Common myeloid progenitor, CD34-positive (primary cell): ENCODE data around the gene TTC27.
A peak's percentile ranks its signal among the peaks of the same experiment; 100 is the strongest.

ENCODE experiments used
- CTCF ChIA-PET: fragments of 350-600 bp; sonication (Branson Sonifier 250); formaldehyde crosslinking; loops from one replicate; lab custom pipeline; 2021; ENCODE audit warnings: antibody characterized with exemption; lab: Charles Lee
- POLR2A ChIA-PET: fragments of 350-600 bp; sonication (Branson Sonifier 250); formaldehyde crosslinking; loops from one replicate; lab custom pipeline; 2021; ENCODE audit warnings: antibody characterized with exemption; lab: Charles Lee
- DNase-seq, 3 donors: peaks; one replicate each; pipeline versions ENCODE4 v3.0.0 to v3.0.0-alpha.2; 2013
- H3K27ac ChIP-seq, 2 experiments: 1 replicate in 1 of 2; 2 replicates in 1 of 2; pipeline ENCODE4 v1.7.0; 2013; ENCODE audit warnings: inconsistent platforms in 2 of 2, low read length in 2 of 2, mild to moderate bottlenecking in 2 of 2, low read depth in 1 of 2, moderate library complexity in 1 of 2; ENCODE audit not compliant: severe bottlenecking in 2 of 2, insufficient read depth in 1 of 2, poor library complexity in 1 of 2
- H3K27me3 ChIP-seq, 5 experiments: replicated peaks in 2 of 5; 1 replicate in 3 of 5; 2 replicates in 2 of 5; pipeline versions ENCODE4 v1.6.1 to v1.7.0; 2013; ENCODE audit warnings: low read length in 4 of 5, mild to moderate bottlenecking in 2 of 5, moderate library complexity in 2 of 5, inconsistent platforms in 1 of 5; ENCODE audit not compliant: insufficient read depth in 5 of 5, control insufficient read depth in 4 of 5
- H3K36me3 ChIP-seq, 4 experiments: 1 replicate in 2 of 4; 2 replicates in 2 of 4; pipeline versions ENCODE4 v1.6.1 to v1.7.0; 2013; ENCODE audit warnings: low read length in 3 of 4, control low read depth in 1 of 4, mild to moderate bottlenecking in 1 of 4; ENCODE audit not compliant: control insufficient read depth in 4 of 4, insufficient read depth in 4 of 4
- H3K4me1 ChIP-seq, 4 experiments: 1 replicate in 3 of 4; 2 replicates in 1 of 4; pipeline versions ENCODE4 v1.6.1 to v1.7.1; 2013; ENCODE audit warnings: low read length in 3 of 4, mild to moderate bottlenecking in 3 of 4, control low read depth in 1 of 4, inconsistent platforms in 1 of 4, moderate library complexity in 1 of 4; ENCODE audit not compliant: control insufficient read depth in 4 of 4, insufficient read depth in 4 of 4; ENCODE audit errors: control extremely low read depth in 1 of 4
- H3K4me3 ChIP-seq, 7 experiments: 1 replicate in 4 of 7; 2 replicates in 3 of 7; pipeline versions ENCODE4 v1.5.1 to v1.7.0; 2013; ENCODE audit warnings: mild to moderate bottlenecking in 7 of 7, low read length in 6 of 7, moderate library complexity in 6 of 7, inconsistent platforms in 2 of 7, low read depth in 2 of 7, control low read depth in 1 of 7; ENCODE audit not compliant: insufficient read depth in 4 of 7, control insufficient read depth in 1 of 7; ENCODE audit errors: extremely low read depth in 1 of 7
- H3K9me3 ChIP-seq, 5 experiments: 1 replicate in 4 of 5; 2 replicates in 1 of 5; pipeline versions ENCODE4 v1.6.1 to v1.7.1; 2013; ENCODE audit warnings: low read length in 4 of 5, mild to moderate bottlenecking in 2 of 5, inconsistent platforms in 1 of 5, low read depth in 1 of 5, moderate library complexity in 1 of 5; ENCODE audit not compliant: control insufficient read depth in 4 of 5, insufficient read depth in 2 of 5; ENCODE audit errors: control extremely low read depth in 1 of 5
- WGBS: methylation state at CpG from one replicate; pipeline ENCODE4 v1.1.5; 2013; ENCODE audit not compliant: insufficient coverage; 5-methylcytosine and 5-hydroxymethylcytosine counted together

TTC27 gene

DNA sequence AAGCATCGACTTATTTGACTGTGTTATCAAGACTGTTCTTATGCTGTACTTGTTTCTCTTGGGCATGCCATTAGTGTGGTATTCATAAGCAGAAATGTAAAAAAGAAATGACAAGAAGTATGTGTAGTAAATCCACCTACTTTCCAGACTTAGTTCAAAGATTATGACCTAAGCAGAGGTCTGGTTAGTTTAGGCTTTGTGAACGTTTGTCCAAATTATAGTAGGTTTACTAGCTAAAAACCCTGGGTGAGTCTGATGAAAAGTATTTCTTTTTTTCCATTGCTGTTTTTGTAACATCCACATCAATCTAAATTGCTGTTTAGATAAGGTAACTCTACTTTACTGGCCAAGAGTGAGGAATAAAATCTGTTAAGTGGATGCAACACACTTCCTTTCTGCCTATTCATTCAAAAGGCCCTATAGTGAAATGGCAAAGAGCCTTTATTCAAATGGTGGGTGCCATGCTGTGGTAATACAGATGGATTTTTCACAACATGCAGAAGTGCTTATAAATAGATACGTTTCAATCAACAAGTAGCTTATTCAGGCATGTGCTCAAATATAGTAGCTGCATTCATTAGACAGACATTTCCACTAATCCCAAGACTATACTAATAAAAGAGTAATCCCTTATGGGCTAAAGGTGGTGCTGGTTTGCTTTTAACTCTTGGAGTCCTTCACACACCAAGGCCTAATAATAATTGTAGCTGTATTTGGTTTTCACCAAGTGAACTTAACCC, 196.4 kb downstream of the TTC27 start:
- Histone ChIP-seq H3K4me1 (no peaks in the 10 kb centered on the region), H3K9me3 (peaks cover 0 to 3% (median 0%) of the 10 kb centered on the region in 5 experiments), H3K4me3 (no peak overlapping the region), H3K27ac (no peak overlapping the region), H3K27me3 (no peaks in the 10 kb centered on the region), H3K36me3 (peaks cover 0 to 9% (median 3%) of the 10 kb centered on the region in 4 experiments)
- ChIA-PET CTCF (interaction anchor here (0.9 kb wide), 2 partner anchors 206 to 335 kb away, joined by 3 read pairs; no protein-coding TSS in a partner anchor), POLR2A (no interaction called here)
- DNase-seq, result no peak
- WGBS, result 100% methylated on average over 1 of the region's 3 CpGs

DNA sequence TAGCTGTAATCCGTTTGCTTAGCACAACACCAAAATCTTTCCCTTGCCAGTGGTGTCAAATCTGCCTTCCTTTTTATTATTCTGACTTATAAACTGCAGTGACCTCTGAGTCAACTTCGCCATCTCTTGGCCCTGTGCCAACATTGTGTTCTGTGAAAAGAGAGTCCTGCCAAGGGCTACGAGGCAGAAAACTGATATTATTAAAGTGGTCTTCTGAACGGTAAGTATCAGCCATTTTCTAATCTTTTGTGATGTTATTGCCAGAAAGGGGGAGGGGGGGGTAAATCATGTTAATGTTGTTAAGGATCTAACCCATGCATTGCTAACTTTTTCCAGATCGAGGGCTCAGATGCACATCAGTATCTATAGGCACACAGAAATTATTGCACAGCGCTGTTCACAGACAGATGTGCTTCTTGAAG, 197.5 kb downstream of the TTC27 start:
- H3K27me3 ChIP-seq, result no peaks in the 10 kb centered on the region
- H3K4me3 ChIP-seq, result no peak overlapping the region
- no peak overlapping the region for H3K27ac ChIP-seq
- ChIA-PET CTCF (interaction anchor here (0.9 kb wide), 1 partner anchor 205 kb away, joined by 3 read pairs; no protein-coding TSS in a partner anchor), POLR2A (no interaction called here)
- peak in 2 of 3 donors; percentile 39 to 42 for DNase-seq
- H3K4me1 ChIP-seq, result no peaks in the 10 kb centered on the region
- WGBS, result 81% methylated on average over 6 of the region's 6 CpGs
- peaks cover 0 to 6% (median 0%) of the 10 kb centered on the region in 5 experiments for H3K9me3 ChIP-seq
- peaks cover 0 to 2% (median 0%) of the 10 kb centered on the region in 4 experiments for H3K36me3 ChIP-seq

DNA sequence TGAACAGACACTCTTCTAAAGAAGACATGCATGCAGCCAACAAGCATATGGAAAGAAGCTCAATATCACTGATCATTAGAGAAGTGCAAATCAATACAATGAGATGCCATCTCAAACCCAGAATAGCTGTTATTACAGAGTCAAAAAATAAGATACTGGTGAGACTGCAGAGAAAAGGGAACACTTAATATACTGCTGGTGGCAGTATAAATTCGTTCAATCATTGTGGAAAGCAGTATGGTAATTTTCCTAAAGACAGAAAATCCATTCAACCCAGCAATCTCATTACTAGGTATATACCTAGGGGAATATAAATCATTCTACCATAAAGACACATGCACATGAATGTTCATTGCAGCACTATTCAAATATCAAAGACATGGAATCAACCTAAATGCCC, 202.3 kb downstream of the TTC27 start:
- no peak for DNase-seq
- ChIA-PET CTCF (no interaction called here), POLR2A (no interaction called here)
- WGBS, result no CpG with 5 or more reads among the region's 1 CpG
- no peak overlapping the region for H3K4me3 ChIP-seq
- H3K9me3 ChIP-seq, result peaks cover 0 to 6% (median 0%) of the 10 kb centered on the region in 5 experiments
- no peaks in the 10 kb centered on the region for H3K36me3 ChIP-seq
- no peaks in the 10 kb centered on the region for H3K4me1 ChIP-seq
- H3K27ac ChIP-seq, result no peak overlapping the region
- no peaks in the 10 kb centered on the region for H3K27me3 ChIP-seq

DNA sequence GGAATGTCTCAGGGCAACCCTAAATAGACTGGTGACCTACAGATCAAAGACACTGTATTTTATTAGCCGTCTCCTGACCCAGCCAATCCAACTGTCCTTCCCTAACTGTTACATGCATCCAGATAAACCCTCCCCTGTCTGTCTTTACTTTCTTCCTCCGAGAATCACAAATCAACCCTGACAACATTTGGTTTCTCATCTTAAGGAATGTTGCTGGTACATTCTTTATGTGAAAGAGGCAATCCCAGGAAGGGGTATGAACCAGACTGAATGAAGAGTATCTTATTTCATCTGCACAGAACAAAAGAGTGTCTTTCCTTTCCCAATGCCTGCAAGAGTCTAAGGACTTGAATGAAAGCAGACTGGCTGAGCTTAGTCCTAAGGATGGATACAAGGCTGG, 205.0 kb downstream of the TTC27 start:
- peaks cover 0 to 6% (median 0%) of the 10 kb centered on the region in 5 experiments for H3K9me3 ChIP-seq
- H3K4me3 ChIP-seq, result no peak overlapping the region
- H3K4me1 ChIP-seq, result no peaks in the 10 kb centered on the region
- H3K36me3 ChIP-seq, result no peaks in the 10 kb centered on the region
- WGBS, result 100% methylated on average over 2 of the region's 2 CpGs
- no peak for DNase-seq
- ChIA-PET POLR2A (no interaction called here), CTCF (no interaction called here)
- no peaks in the 10 kb centered on the region for H3K27me3 ChIP-seq
- no peak overlapping the region for H3K27ac ChIP-seq

DNA sequence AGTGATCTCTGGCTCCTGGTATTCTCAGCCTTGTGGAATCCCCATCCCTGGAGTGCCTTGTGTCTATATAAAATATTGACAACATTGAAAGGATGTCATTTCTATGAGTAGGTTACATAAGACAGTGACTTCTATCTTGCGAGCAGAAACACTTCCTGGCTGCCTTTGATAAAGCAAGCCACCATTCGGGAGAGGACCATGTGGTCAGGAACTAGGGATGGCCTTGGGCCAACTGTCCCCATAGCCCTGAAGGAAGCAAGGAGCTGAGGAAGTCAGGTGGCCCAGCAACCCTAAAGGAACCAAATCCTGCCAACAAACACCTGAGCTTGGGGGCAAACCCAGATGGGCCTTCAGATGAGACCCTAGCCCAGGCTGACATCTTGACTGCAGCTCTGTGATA, 205.9 kb downstream of the TTC27 start:
- peaks cover 0 to 6% (median 0%) of the 10 kb centered on the region in 5 experiments for H3K9me3 ChIP-seq
- WGBS, result no CpG with 5 or more reads among the region's 2 CpGs
- H3K27me3 ChIP-seq, result no peaks in the 10 kb centered on the region
- ChIA-PET POLR2A (no interaction called here), CTCF (no interaction called here)
- no peak for DNase-seq
- H3K4me1 ChIP-seq, result no peaks in the 10 kb centered on the region
- H3K4me3 ChIP-seq, result no peak overlapping the region
- no peak overlapping the region for H3K27ac ChIP-seq
- H3K36me3 ChIP-seq, result no peaks in the 10 kb centered on the region

DNA sequence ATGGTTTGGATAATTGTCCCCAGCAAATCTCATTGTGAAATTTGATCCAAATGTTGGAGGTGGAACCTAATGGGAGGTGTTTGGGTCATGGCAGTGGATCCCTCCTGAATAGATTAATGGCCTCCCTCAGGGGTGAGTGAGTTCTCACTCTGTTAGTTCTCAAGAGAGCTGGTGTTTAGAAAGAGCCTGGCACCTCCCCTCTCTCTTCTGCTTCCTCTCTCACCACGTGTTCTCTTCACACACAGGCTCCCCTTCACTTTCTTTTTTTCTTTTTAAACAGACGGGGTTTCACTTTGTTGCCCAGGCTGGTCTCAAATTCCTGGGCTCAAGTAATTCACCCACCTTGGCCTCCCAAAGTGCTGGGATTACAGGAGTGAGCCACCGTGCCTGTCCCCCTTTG, 207.3 kb downstream of the TTC27 start:
- POLR2A ChIA-PET, result no interaction called here
- 50% methylated on average over 3 of the region's 3 CpGs for WGBS
- Histone ChIP-seq H3K4me3 (no peak overlapping the region), H3K27ac (no peak overlapping the region), H3K9me3 (no peaks in the 10 kb centered on the region), H3K4me1 (peaks cover 0 to 6% (median 5%) of the 10 kb centered on the region in 4 experiments), H3K36me3 (no peaks in the 10 kb centered on the region), H3K27me3 (no peaks in the 10 kb centered on the region)
- CTCF ChIA-PET, result no interaction called here
- peak in 1 of 3 donors; percentile 9 for DNase-seq

DNA sequence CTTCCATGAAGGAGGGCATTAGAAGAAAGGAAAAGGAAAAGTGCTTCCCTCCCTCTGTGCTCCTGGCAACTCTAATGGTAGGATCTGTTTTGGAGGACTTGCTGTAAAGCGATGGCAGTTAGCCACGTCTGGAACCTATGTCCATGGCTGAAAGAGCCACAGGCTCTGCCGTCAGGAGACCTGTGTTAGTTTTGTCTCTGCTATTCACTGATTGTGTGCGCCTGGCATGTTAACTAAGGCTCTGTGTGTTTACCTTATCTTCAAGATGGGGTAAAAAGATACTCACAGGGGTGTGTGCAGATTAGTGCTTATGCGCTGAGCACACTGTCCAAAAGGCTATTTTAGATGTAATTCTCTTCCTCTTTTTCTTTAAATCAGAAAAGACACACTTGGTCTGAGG, 209.1 kb downstream of the TTC27 start:
- ChIA-PET CTCF (interaction anchor here (1.8 kb wide), 1 partner anchor 10 kb away, joined by 4 read pairs; no protein-coding TSS in a partner anchor), POLR2A (no interaction called here)
- no peak overlapping the region for H3K4me3 ChIP-seq
- no peaks in the 10 kb centered on the region for H3K36me3 ChIP-seq
- H3K9me3 ChIP-seq, result no peaks in the 10 kb centered on the region
- H3K27ac ChIP-seq, result no peak overlapping the region
- H3K27me3 ChIP-seq, result no peaks in the 10 kb centered on the region
- WGBS, result 94% methylated on average over 4 of the region's 5 CpGs
- peak in 1 of 3 donors; percentile 35 for DNase-seq
- peaks cover 0 to 6% (median 5%) of the 10 kb centered on the region in 4 experiments for H3K4me1 ChIP-seq
